IPS-20b (cell line): ENCODE results near the gene TANGO2.

Experiments
- H3K27ac ChIP-seq: one replicate; pipeline ENCODE4 v1.5.1; 2013; ENCODE audit warnings: low read length
- H3K27me3 ChIP-seq: 2 replicates; pipeline ENCODE4 v1.6.1; 2013; ENCODE audit warnings: mild to moderate bottlenecking, low read length, inconsistent platforms; ENCODE audit not compliant: insufficient read depth
- H3K36me3 ChIP-seq: 2 replicates; pipeline ENCODE4 v1.6.1; 2013; ENCODE audit warnings: low read depth, mild to moderate bottlenecking, inconsistent platforms, low read length, moderate library complexity; ENCODE audit not compliant: insufficient read depth
- H3K4me1 ChIP-seq: 2 replicates; pipeline ENCODE4 v1.6.1; 2013; ENCODE audit warnings: mild to moderate bottlenecking, control low read depth, inconsistent platforms, low read length, moderate library complexity; ENCODE audit not compliant: insufficient read depth
- H3K4me3 ChIP-seq: 2 replicates; pipeline ENCODE4 v1.5.1; 2013; ENCODE audit warnings: mild to moderate bottlenecking, low read length, inconsistent platforms
- H3K9ac ChIP-seq: 2 replicates; pipeline ENCODE4 v1.6.1; 2013; ENCODE audit warnings: low read depth, mild to moderate bottlenecking, inconsistent platforms, low read length, moderate library complexity
- H3K9me3 ChIP-seq: 2 replicates; pipeline ENCODE4 v1.6.1; 2013; ENCODE audit warnings: mild to moderate bottlenecking, low read depth, low read length, inconsistent platforms; ENCODE audit not compliant: insufficient read depth

Gene TANGO2

DNA sequence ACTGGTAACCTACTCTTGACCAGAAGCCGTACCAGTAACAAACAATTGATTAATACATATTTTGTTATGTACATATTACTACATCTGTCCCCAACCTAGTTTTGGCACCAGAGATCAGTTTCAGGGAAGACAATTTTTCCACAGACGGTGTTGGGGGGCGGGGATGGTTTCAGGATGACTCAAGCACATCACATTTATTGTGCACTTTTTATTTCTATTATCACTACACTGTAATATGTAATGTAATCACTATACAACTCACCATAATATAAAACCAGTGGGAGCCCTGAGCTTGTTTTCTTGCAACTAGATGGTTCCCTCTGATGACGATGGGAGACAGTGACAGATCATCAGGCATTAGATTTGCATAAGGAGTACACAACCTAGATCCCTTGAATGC lies 74.6 kb downstream of the TANGO2 start:
- peaks cover under 1% of the 10 kb centered on the region; the same call in 1 of the 2 replicates for H3K4me1 ChIP-seq
- no peaks in the 10 kb centered on the region for H3K27me3 ChIP-seq
- no peak overlapping the region for H3K9ac ChIP-seq
- no peaks in the 10 kb centered on the region for H3K9me3 ChIP-seq
- no peak overlapping the region for H3K4me3 ChIP-seq
- H3K36me3 ChIP-seq = peaks cover 97% of the 10 kb centered on the region
- no peak overlapping the region for H3K27ac ChIP-seq

DNA sequence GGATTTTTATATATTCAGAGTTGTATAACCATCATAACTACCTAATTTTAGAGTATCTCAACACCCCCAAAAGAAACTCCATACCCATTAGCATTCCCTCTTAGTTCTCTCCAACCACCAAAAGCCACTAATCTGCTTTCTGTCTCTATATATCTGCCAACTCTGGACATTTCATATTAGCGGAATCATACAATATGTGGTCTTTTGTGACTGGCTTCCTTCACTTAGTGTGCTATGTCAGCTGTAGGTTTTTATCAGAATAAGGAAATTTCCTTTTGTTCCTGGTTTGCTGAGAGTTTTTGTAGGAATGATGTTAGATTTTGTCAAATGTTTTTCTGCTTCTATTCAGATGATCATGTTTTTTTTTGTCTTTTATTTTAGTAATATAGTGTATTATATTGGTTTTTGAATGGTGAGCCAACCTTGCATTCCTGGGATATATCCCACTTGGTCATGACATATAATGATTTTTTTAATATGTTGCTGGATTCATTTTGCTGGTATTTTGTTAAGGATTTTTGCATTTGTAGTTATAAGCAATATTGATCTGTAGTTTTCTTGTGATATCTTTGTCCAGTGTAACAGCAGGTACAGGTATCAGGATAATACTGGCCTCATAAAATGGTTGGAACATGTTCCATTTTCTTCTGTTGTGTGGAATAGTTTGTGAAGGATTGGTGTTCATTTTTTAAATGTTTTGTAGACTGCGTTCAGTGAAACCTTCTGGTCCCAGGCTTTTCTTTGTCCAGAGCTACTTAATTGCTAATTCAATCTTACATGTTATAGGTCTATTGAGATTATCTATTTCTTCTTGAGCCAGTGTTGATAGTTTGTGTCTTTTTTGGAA lies 75.9 kb downstream of the TANGO2 start:
- Histone ChIP-seq H3K27ac (no peak overlapping the region), H3K4me1 (peaks cover 4% of the 10 kb centered on the region; the same call in 1 of the 2 replicates), H3K9ac (no peak overlapping the region), H3K27me3 (no peaks in the 10 kb centered on the region), H3K36me3 (peaks cover 95% of the 10 kb centered on the region), H3K4me3 (no peak overlapping the region), H3K9me3 (no peaks in the 10 kb centered on the region)

DNA sequence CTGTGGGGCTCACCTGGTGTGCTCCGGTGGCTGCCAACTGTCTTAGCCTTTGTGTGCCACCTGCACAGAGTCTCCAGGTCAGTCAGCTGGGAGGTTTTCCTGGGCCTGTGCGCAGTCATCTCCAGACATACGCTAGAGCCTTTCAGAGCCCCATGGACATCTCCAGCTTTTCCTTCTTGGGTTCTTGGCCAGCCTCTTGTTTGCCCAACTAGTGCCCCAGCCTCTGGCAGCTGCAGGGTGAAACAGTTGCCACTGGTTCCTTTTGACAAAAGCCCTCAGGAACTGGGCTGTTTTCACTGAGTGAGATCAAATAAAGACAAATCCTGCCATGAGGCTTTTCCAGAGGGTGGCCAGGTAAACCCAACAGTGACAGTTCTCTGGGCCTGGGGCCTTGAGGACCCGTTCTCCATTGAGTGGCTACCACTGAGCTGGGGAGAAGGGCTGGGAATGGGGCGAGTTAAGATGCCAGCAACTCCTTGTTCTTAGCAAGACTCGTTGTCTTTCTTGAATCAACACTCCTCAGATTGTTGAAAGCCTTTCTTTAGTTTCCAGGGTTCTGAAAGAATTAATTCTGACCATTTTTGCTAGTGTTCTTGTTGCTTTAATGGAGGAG lies 78.3 kb downstream of the TANGO2 start:
- H3K4me1 ChIP-seq = peaks cover 4% of the 10 kb centered on the region; the same call in 1 of the 2 replicates
- H3K9me3 ChIP-seq = no peaks in the 10 kb centered on the region
- H3K9ac ChIP-seq = no peak overlapping the region
- H3K27me3 ChIP-seq = no peaks in the 10 kb centered on the region
- no peak overlapping the region for H3K27ac ChIP-seq
- no peak overlapping the region for H3K4me3 ChIP-seq
- peaks cover 93% of the 10 kb centered on the region for H3K36me3 ChIP-seq

DNA sequence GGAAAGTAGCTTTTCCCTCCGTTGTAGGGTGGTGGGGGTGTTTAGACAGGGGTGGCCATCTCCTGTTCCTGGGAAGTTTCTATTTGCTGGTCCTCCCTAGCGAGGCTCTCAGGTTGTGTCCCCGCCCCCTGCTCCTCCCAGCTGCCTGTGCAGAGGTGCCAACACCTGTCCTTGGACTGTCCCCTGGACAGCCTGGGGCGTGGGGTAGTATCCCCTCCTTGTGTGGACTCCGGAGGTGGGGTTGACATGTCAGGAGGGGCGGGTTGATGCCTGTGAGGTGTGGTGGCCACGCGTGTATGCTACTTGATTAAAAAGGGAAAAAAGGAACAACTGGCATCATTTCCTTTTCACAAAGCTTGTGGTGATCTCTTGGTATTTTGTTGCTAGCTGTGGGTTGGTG lies 80.7 kb downstream of the TANGO2 start:
- H3K27ac ChIP-seq = no peak overlapping the region
- H3K27me3 ChIP-seq = no peaks in the 10 kb centered on the region
- H3K9ac ChIP-seq = no peak overlapping the region
- H3K4me1 ChIP-seq = peaks cover 4% of the 10 kb centered on the region; the same call in 1 of the 2 replicates
- no peak overlapping the region for H3K4me3 ChIP-seq
- H3K36me3 ChIP-seq = peaks cover 93% of the 10 kb centered on the region
- H3K9me3 ChIP-seq = no peaks in the 10 kb centered on the region

DNA sequence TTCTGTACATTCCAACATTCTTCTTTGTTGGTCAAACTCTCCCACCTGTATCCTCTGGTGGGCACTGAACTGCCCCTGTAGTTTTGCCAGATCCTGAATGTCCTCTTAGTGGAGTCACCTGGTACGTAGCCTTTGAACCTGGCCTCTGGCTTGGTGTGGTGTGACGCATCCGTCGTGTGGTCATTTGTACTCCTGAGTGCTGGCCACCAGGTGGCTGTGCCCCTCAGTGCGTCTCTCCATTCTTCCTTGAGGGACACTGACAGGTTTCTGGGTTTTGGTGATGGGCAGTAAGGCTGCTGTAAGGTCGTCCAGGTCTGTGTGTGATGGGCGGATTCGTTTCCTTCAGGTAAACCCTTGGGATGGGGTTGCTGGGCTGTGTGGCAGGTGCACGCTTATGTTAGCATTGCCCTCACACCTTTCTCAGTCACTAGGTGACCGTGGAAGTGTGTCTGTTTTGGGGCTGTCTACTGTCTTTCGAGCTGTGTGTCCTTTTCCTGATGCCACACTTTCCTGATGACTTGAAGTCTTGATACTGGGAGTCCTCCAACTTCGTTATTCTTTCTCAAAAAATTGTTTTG lies 81.4 kb downstream of the TANGO2 start:
- Histone ChIP-seq H3K4me3 (no peak overlapping the region), H3K27me3 (no peaks in the 10 kb centered on the region), H3K27ac (no peak overlapping the region), H3K9ac (no peak overlapping the region), H3K9me3 (no peaks in the 10 kb centered on the region), H3K36me3 (peaks cover 93% of the 10 kb centered on the region), H3K4me1 (peaks cover 4% of the 10 kb centered on the region; the same call in 1 of the 2 replicates)

DNA sequence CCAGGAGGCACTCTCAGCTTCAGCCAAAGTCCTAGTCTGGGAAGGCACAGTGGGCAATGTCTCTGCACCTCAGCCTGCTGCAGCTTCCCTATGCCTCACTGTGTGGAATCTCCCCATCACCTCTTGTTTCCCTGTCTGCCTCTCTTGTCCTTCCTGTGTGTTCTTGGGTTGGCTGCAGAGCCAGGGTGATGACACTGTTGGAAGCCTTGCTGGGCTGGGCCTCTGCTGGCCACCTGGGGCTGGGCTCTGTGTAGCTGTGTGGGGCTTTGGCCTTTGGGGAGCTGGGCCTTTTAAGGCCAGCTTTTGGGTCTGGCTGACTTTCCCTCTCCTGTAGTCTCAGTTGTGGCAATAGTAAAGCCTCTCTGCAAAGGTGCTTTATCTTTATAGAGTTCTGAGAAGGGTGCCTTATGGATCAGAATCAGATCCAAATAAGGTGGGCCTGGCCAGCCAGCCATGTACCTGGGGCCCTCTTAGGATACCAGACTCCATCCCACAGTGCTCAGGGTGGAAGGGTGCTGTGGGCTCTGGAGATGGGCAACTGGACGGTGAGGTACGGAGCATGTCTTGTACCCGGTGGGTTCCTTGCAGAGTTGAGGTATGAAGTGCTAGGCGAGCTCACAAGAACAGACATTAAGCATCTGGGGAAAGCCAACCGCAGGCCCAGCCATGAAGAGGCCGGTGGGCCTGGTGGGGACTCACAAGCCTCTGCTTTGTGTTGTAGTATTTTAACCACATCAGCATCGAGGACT lies 84.7 kb downstream of the TANGO2 start:
- no peak overlapping the region for H3K27ac ChIP-seq
- H3K9ac ChIP-seq = no peak overlapping the region
- H3K4me3 ChIP-seq = no peak overlapping the region
- H3K27me3 ChIP-seq = no peaks in the 10 kb centered on the region
- H3K9me3 ChIP-seq = no peaks in the 10 kb centered on the region
- H3K4me1 ChIP-seq = peaks cover 2% of the 10 kb centered on the region; the same call in 1 of the 2 replicates
- H3K36me3 ChIP-seq = peaks cover 95% of the 10 kb centered on the region

DNA sequence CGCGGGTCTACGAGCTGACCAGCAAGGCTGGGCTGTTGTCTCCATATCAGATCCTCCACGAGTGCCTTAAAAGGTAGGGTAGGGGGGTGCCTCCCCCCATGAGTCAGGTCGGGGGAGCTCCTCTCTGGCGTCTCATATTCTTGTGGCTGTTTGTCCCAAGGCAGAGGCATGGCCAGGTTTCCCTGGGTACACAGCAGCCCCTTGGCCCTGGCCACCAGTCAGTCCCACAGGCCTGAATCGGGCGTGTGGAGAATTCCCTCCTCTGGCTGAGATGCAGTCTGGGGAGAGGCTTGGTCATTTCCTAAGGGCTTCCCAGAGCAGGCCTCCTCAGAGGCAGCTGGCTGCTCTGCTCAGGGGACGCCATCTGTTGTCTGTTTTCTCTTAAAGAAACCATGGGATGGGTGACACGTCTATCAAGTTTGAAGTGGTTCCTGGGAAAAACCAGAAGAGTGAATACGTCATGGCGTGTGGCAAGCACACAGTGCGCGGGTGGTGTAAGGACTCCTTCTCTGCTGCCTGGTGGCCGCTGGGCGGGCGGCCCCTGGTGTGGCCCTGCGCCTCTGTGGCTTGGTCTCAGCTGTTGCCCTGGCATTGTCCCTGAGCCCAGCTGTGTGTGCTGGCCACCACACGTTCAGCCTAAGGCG lies 85.4 kb downstream of the TANGO2 start:
- Histone ChIP-seq H3K36me3 (peaks cover 96% of the 10 kb centered on the region), H3K4me3 (no peak overlapping the region), H3K4me1 (no peaks in the 10 kb centered on the region), H3K9ac (no peak overlapping the region), H3K9me3 (no peaks in the 10 kb centered on the region), H3K27me3 (no peaks in the 10 kb centered on the region), H3K27ac (no peak overlapping the region)

DNA sequence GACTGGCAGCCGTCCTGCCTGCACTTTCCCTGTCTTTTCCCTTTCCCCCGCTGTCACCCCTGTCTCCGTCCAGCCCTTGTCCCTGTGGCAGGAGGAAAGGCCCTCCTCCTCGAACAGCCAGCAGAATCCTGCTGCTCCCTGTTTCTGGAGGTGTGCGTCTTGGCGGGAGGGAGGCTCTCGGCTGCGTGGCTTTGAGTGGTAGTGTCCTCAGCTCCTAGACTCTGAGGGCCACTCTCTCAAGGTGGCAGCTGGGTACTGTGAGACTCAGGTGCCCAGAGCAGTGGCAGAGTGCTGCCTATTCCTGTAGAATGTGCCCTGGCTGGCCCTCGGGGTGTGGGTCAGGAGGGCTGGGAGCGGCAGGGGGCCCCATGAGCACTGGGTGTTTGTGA lies 85.9 kb downstream of the TANGO2 start:
- Histone ChIP-seq H3K9ac (no peak overlapping the region), H3K27me3 (no peaks in the 10 kb centered on the region), H3K4me3 (no peak overlapping the region), H3K4me1 (no peaks in the 10 kb centered on the region), H3K9me3 (no peaks in the 10 kb centered on the region), H3K36me3 (peaks cover 97% of the 10 kb centered on the region), H3K27ac (no peak overlapping the region)

DNA sequence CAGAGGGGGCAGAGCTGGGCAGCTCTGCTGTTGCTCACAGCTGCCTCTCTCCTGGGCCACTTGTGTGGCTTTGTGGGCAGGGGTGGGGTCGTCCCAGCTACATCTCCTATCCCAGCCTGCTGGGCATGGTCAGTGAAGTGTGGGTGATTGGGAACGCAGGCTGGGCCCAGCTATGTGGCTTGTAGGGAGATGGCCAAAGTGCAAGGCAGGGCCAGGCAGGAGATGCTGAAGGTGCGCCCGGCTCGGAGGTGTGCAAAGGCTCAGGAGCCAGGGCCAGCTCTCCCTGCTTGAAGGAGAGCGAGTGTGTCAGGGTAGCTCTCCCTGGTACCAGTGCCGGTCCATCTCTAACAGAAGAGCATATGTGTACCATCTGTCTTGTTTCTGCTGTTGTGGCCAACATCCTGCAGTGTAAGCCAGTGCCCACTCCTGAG lies 86.6 kb downstream of the TANGO2 start:
- H3K27me3 ChIP-seq = no peaks in the 10 kb centered on the region
- no peak overlapping the region for H3K9ac ChIP-seq
- no peak overlapping the region for H3K27ac ChIP-seq
- H3K4me1 ChIP-seq = no peaks in the 10 kb centered on the region
- H3K36me3 ChIP-seq = peaks cover 97% of the 10 kb centered on the region
- no peaks in the 10 kb centered on the region for H3K9me3 ChIP-seq
- no peak overlapping the region for H3K4me3 ChIP-seq

DNA sequence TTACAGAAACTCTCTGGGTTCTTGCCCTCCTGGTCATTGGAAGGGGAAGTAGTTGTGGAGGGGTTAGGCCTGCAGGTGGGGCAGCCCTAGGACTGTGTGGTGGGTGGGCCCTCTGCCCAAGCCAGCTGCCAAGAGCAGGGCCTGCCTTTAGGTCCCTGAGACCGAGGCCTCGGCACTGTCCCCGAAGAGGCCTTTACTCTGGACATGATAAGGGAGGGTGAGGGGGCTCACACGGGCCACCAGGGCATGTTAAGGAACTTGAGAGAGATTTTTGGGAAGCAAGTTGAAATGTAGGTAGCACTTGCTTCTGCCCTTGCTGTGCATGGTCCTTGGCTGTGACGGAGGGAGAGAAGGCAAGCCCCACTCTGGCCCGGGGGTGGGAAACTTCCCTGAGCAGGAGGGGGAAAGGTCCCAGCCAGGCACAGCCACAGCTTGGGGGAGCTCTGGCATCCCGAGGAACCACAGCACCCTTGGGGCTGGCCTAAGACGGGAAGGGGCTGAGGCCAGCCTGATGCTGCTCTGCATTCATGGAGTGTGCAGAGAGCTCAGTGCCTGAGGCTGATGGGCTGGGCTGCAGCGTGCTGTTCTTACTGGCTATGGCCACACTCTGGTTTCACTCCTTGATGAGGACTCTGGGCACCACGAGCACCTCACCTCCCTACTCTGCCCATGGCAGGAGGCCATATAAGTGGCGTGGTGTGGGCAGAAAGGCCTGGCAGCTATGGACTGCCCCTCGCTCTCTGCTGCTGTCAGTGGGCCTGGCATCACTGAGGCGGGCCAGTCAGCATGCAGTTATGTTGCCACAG lies 87.2 kb downstream of the TANGO2 start:
- H3K4me1 ChIP-seq = no peaks in the 10 kb centered on the region
- peaks cover 97% of the 10 kb centered on the region for H3K36me3 ChIP-seq
- no peak overlapping the region for H3K9ac ChIP-seq
- H3K4me3 ChIP-seq = no peak overlapping the region
- H3K27ac ChIP-seq = no peak overlapping the region
- no peaks in the 10 kb centered on the region for H3K27me3 ChIP-seq
- H3K9me3 ChIP-seq = no peaks in the 10 kb centered on the region
